NCI-H226 (cell line): ENCODE results near the gene KRAS.

Experiments
- DNase-seq: peaks from one replicate; pipeline ENCODE4 v3.0.0-alpha.2; 2015

Gene KRAS

GRCh38 chr12:25194722-25195055 is 56.0 kb downstream of the KRAS start:
- DNase-seq, result no peak

DNA sequence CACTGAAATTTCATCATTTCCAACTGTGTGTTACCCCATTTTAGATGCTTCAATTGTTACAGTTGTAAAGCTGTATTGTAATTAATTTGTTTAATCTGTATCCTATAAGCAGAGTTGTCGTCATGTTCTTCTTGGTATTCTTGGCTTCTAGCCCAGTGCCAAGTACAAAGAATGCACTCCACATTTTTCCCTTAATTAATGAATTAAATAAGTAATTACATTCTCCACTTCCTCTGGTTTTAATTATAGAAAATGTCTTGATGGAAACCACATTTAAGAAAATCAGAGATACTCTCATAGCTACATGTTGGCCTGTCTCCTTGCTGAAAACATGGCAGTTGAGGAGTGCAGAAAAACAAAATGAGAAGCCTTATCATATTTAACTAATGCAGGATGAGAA is 56.5 kb downstream of the KRAS start:
- no peak for DNase-seq

- no peak for DNase-seq
These were observed 59.9 kb downstream of the KRAS start for GRCh38 chr12:25190793-25191192.

DNA sequence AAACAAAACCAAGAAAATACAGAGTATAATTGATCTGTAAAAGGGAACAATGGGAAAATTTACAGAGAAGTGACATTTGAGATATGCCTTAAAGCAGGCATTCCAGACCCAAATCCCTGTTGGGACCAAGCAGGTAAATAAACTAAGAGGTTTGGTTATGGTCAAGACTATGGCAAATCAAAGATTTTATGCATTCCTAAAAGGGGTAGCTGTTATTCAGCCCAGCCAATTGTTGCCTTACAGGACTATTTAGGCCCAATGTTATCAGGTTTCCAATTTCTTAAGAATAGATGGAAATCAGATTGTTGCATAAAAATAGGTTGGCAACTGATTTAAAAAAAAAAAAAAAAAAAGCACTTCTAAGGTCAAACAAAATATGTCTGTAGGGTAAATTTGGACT is 61.1 kb downstream of the KRAS start:
- no peak for DNase-seq

DNA sequence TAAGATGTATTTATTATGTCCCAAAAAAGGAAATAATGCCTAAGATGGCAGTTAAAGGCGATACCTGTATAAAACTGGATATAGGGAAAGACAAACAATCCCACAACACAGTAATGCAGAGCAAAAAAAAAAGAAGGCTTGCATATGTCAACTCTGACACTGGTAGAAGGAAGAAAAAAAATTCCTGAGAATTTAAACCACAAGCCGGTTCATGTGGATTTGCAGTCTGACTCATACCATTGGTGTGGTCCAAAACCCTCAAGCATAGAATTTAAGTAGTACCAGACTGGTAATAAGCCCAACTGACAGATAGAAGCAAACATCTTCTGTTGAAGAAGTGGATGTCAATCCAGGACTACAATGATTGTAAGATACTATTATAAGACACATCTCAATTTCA is 62.9 kb downstream of the KRAS start:
- DNase-seq, result peak; percentile 90

DNA sequence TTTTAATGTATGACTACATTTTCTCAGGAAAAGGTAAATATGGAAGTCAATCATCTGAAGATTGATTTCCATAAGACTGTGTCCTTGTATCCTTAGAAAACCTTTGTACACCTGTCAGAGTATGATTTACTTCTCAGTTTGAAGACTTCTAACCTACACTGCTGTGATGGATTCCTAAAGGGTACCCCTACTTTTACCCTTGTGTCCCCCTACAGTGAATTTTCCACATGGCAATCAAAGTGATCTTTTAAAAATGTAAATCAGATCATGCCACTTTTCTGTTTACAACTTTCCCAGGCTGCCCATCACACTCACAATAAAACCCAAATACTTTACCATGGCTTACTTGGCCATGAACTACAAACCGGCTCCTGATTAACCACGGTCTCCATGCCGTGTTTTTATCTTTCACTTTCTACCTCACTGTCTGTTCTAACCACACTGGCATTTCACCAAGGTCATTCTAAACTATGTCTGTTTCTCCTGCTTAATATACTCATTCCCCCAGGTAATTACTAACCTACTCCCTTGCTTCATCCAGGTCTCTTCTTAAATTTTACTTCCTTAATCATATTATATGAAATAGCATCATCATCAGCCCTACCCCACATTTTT is 63.8 kb downstream of the KRAS start:
- DNase-seq, result peak; percentile 47

- DNase-seq, result no peak
These were observed 64.5 kb downstream of the KRAS start for GRCh38 chr12:25186038-25186787.

DNA sequence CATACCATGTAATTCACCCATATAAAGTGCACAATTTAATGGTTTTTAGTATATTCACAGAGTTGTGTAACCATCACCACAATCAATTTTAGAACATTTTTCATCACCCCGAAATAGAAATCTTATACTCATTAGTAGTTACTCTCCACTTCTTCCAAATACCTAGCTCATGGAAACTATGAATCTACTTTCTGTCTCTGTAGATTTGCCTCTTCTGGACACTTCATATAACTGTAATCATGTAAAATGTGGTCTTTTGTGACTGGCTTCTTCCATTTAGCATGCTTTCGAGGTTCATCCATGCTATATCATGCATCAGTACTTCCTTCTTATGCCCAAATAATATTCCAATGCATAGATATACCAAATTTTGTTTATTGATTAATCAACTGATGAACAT is 66.6 kb downstream of the KRAS start:
- DNase-seq, result no peak

GRCh38 chr12:25182765-25183164 is 68.0 kb downstream of the KRAS start:
- DNase-seq, result no peak

DNA sequence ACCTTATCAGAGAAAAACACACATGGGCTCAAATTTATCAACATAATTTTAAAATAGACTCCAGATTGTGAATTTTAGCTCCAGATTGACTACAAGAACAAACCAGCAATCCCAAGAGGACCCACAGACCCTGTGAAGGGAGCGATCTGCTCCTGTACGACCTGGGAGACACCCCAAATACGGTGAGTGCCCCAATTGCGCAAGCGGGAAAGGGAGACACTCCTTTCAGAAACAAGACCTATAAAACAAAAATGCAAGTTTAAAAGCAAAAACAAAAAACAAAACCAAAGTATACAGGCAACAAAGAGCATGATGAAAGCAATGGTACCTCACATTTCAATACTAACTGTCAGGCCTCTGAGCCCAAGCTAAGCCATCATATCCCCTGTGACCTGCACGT is 87.9 kb downstream of the KRAS start:
- no peak for DNase-seq

DNA sequence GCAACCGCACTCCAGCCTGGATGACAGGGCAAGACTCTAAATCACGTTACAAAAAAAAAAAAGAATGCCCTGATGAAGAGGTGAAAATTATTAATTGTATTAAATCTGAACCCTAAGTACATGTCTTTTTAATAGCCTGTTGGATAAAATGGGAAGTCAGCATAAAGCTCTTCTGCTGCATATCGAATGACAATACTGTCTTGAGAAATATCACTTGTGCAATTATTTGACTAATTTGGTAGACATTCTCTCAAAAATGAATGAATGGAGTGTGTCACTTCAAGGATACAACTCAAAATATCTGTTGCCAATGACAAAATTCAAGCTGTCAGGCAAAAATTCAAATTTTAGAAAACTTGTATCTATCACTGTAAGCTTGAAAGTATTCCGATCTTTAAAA is 94.7 kb downstream of the KRAS start:
- no peak for DNase-seq

DNA sequence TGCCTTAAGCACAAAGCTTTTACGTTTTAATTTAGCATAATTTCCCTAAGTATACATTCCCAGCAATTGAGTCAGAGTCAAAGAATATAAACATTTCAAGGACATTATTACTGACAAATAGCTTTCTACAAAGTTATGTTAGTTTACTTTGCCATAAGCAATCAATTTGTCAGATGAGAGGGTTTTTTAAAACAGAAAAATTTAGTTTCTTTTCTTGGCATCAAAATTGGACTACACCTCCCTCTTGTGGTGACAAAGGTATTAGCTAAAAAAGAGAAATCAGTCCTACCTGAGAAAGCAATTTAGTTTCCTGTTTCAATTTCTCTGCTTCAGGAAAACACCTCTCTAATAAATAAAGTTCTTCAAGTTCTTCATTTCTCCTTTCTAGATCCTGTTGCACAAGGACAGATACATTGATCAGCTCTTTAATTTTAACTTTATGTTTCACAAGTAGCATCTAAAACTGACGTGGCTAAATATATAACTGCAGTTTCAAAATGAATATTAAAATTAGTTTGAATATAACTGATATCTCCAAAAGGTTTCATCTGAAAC is 95.6 kb downstream of the KRAS start:
- no peak for DNase-seq
